HEK293 (cell line): ENCODE measurements around the gene DNAJB1.

Experiments
- FEZF1 ChIP-seq: fragments of 450-650 bp; formaldehyde crosslinking; IDR thresholded peaks from 2 replicates; pipeline ENCODE4 v1.5.1; 2016; ENCODE audit warnings: missing biosample characterization, missing genetic modification characterization
- GLIS2 ChIP-seq: fragments of 450-650 bp; formaldehyde crosslinking; IDR thresholded peaks from 2 replicates; pipeline ENCODE4 v1.5.1; 2016; ENCODE audit warnings: missing biosample characterization, missing genetic modification characterization
- OVOL3 ChIP-seq: fragments of 450-650 bp; formaldehyde crosslinking; IDR thresholded peaks from 2 replicates; pipeline ENCODE4 v1.5.1; 2016; ENCODE audit warnings: missing biosample characterization, missing genetic modification characterization
- PRDM1 ChIP-seq: fragments of 450-650 bp; formaldehyde crosslinking; IDR thresholded peaks from 2 replicates; pipeline ENCODE4; 2016; ENCODE audit warnings: missing biosample characterization, missing genetic modification characterization
- REPIN1 ChIP-seq: fragments of 450-650 bp; formaldehyde crosslinking; IDR thresholded peaks from 2 replicates; pipeline ENCODE4 v1.5.1; 2017; ENCODE audit warnings: missing biosample characterization, missing genetic modification characterization, low read depth
- SALL2 ChIP-seq: fragments of 450-650 bp; formaldehyde crosslinking; IDR thresholded peaks from 2 replicates; pipeline ENCODE4 v1.5.0; 2017; ENCODE audit warnings: missing biosample characterization, mild to moderate bottlenecking, missing genetic modification characterization, borderline replicate concordance
- SCRT2 ChIP-seq: fragments of 450-650 bp; formaldehyde crosslinking; IDR thresholded peaks from 2 replicates; pipeline ENCODE4 v1.5.1; 2016; ENCODE audit warnings: missing biosample characterization, missing genetic modification characterization
- ZBTB17 ChIP-seq: fragments of 450-650 bp; formaldehyde crosslinking; IDR thresholded peaks from 2 replicates; pipeline ENCODE4 v1.5.1; 2016; ENCODE audit warnings: missing biosample characterization, missing genetic modification characterization
- ZNF121 ChIP-seq: fragments of 450-650 bp; formaldehyde crosslinking; IDR thresholded peaks from 2 replicates; pipeline ENCODE4 v1.5.1; 2016; ENCODE audit warnings: missing biosample characterization, missing genetic modification characterization
- ZNF202 ChIP-seq: fragments of 450-650 bp; formaldehyde crosslinking; IDR thresholded peaks from 2 replicates; pipeline ENCODE4 v1.5.1; 2016; ENCODE audit warnings: missing biosample characterization, missing genetic modification characterization, borderline replicate concordance
- ZNF211 ChIP-seq: fragments of 450-650 bp; formaldehyde crosslinking; IDR thresholded peaks from 2 replicates; pipeline ENCODE4 v1.5.1; 2016; ENCODE audit warnings: low read depth, missing biosample characterization, missing genetic modification characterization
- ZNF302 ChIP-seq: fragments of 450-650 bp; formaldehyde crosslinking; IDR thresholded peaks from 2 replicates; pipeline ENCODE4 v1.5.1; 2016; ENCODE audit warnings: missing biosample characterization, missing genetic modification characterization, low read depth
- ZNF324 ChIP-seq: fragments of 450-650 bp; formaldehyde crosslinking; IDR thresholded peaks from 2 replicates; pipeline ENCODE4 v1.5.1; 2016; ENCODE audit warnings: missing biosample characterization, missing genetic modification characterization
- ZNF571 ChIP-seq: fragments of 450-650 bp; formaldehyde crosslinking; IDR thresholded peaks from 2 replicates; pipeline ENCODE4 v1.5.0; 2017; ENCODE audit warnings: missing biosample characterization, missing genetic modification characterization
- ZNF654 ChIP-seq: fragments of 450-650 bp; formaldehyde crosslinking; IDR thresholded peaks from 2 replicates; pipeline ENCODE4 v1.5.1; 2016; ENCODE audit warnings: low read depth, missing biosample characterization, missing genetic modification characterization
- ZNF658 ChIP-seq: fragments of 450-650 bp; formaldehyde crosslinking; IDR thresholded peaks from 2 replicates; pipeline ENCODE4; 2016; ENCODE audit warnings: missing biosample characterization, missing genetic modification characterization
- ZNF664 ChIP-seq: fragments of 450-650 bp; formaldehyde crosslinking; IDR thresholded peaks from 2 replicates; pipeline ENCODE4 v1.5.1; 2016; ENCODE audit warnings: missing biosample characterization, missing genetic modification characterization
- ZNF747 ChIP-seq: fragments of 450-650 bp; formaldehyde crosslinking; IDR thresholded peaks from 2 replicates; pipeline ENCODE4 v1.5.1; 2016; ENCODE audit warnings: missing biosample characterization, missing genetic modification characterization
- TF ChIP-seq, protein P1 (sequence below): fragments of 450-650 bp; formaldehyde crosslinking; conservative IDR thresholded peaks from 2 replicates; pipeline ENCODE4 v1.5.1; 2016; ENCODE audit warnings: low read depth, missing biosample characterization, missing genetic modification characterization
- TF ChIP-seq, protein P2 (sequence below): fragments of 450-650 bp; formaldehyde crosslinking; IDR thresholded peaks from 2 replicates; pipeline ENCODE4 v1.5.1; 2016; ENCODE audit warnings: missing biosample characterization, missing genetic modification characterization
- TF ChIP-seq, protein P3 (sequence below): fragments of 450-650 bp; formaldehyde crosslinking; IDR thresholded peaks from 2 replicates; pipeline ENCODE4 v1.5.1; 2016; ENCODE audit warnings: missing biosample characterization, missing genetic modification characterization
- TF ChIP-seq, protein P4 (sequence below): fragments of 450-650 bp; formaldehyde crosslinking; IDR thresholded peaks from 2 replicates; pipeline ENCODE4 v1.5.1; 2017; ENCODE audit warnings: missing biosample characterization, missing genetic modification characterization
- TF ChIP-seq, protein P5 (sequence below): fragments of 450-650 bp; formaldehyde crosslinking; IDR thresholded peaks from 2 replicates; pipeline ENCODE4 v1.5.1; 2016; ENCODE audit warnings: missing biosample characterization, missing genetic modification characterization
- TF ChIP-seq, protein P6 (sequence below): fragments of 450-650 bp; formaldehyde crosslinking; IDR thresholded peaks from 2 replicates; pipeline ENCODE4 v1.5.1; 2016; ENCODE audit warnings: missing biosample characterization, missing genetic modification characterization
- TF ChIP-seq, protein P7 (sequence below): fragments of 450-650 bp; formaldehyde crosslinking; IDR thresholded peaks from 2 replicates; pipeline ENCODE4 v1.5.1; 2016; ENCODE audit warnings: missing biosample characterization, missing genetic modification characterization

The DNAJB1 gene

DNA sequence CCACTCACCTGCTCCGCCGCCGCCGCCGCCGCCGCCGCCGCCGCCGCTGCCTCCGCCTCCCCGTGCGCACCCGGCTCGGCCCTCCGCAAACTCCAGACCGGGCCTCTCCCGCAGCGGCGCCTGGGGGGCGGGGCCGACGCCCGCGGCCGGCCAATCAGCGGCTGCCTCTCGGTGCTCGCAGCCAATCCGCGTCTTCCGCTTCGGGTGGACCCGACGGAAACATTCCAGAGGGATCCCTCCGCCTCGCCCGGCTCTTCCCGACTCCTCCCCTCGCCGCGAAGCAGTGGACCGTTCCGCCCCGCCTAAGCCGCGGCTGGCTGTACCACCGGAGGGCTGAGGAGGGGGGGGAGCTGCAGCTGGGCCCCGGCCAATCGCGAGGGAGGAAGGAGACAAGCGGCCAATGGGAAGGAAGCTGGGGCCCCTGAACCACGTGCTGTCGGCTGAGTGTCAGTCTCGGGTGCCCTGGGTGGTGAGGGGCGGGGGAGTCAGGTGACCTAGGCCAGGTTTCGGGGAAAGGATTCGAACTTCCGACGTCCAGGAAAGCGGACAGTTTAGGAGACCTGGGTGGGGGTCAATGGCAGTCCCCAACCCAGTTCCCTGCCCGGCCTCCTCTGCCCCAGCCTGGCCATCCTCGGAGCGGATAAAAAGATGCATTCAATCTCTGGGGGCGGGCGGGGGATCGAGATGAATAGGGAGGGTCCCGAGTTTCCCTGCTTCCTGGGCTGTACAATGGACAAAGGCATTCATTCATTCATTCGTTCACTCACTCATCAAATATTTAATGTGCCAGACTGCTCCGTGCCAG, 22.0 kb downstream of the DNAJB1 start, which contains the start of gene GIPC1 (continued):
- TF ChIP-seq, protein P1, sequence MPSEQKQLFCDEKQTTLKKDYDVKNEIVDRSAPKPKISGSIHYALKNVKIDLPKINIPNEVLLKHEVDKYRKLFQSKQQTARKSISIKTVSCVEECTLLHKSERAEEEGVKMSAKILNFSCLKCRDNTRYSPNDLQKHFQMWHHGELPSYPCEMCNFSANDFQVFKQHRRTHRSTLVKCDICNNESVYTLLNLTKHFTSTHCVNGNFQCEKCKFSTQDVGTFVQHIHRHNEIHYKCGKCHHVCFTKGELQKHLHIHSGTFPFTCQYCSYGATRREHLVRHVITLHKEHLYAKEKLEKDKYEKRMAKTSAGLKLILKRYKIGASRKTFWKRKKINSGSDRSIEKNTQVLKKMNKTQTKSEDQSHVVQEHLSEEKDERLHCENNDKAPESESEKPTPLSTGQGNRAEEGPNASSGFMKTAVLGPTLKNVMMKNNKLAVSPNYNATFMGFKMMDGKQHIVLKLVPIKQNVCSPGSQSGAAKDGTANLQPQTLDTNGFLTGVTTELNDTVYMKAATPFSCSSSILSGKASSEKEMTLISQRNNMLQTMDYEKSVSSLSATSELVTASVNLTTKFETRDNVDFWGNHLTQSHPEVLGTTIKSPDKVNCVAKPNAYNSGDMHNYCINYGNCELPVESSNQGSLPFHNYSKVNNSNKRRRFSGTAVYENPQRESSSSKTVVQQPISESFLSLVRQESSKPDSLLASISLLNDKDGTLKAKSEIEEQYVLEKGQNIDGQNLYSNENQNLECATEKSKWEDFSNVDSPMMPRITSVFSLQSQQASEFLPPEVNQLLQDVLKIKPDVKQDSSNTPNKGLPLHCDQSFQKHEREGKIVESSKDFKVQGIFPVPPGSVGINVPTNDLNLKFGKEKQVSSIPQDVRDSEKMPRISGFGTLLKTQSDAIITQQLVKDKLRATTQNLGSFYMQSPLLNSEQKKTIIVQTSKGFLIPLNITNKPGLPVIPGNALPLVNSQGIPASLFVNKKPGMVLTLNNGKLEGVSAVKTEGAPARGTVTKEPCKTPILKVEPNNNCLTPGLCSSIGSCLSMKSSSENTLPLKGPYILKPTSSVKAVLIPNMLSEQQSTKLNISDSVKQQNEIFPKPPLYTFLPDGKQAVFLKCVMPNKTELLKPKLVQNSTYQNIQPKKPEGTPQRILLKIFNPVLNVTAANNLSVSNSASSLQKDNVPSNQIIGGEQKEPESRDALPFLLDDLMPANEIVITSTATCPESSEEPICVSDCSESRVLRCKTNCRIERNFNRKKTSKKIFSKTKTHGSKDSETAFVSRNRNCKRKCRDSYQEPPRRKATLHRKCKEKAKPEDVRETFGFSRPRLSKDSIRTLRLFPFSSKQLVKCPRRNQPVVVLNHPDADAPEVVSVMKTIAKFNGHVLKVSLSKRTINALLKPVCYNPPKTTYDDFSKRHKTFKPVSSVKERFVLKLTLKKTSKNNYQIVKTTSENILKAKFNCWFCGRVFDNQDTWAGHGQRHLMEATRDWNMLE (tag by site-specific recombination), result no peak
- no peak for TF ChIP-seq ZNF202 (tag by site-specific recombination)
- no peak for TF ChIP-seq ZNF664 (tag by site-specific recombination)
- TF ChIP-seq, protein P2, sequence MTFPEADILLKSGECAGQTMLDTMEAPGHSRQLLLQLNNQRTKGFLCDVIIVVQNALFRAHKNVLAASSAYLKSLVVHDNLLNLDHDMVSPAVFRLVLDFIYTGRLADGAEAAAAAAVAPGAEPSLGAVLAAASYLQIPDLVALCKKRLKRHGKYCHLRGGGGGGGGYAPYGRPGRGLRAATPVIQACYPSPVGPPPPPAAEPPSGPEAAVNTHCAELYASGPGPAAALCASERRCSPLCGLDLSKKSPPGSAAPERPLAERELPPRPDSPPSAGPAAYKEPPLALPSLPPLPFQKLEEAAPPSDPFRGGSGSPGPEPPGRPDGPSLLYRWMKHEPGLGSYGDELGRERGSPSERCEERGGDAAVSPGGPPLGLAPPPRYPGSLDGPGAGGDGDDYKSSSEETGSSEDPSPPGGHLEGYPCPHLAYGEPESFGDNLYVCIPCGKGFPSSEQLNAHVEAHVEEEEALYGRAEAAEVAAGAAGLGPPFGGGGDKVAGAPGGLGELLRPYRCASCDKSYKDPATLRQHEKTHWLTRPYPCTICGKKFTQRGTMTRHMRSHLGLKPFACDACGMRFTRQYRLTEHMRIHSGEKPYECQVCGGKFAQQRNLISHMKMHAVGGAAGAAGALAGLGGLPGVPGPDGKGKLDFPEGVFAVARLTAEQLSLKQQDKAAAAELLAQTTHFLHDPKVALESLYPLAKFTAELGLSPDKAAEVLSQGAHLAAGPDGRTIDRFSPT (tag by site-specific recombination), result peak; percentile 97
- no peak for TF ChIP-seq OVOL3
- no peak for TF ChIP-seq SALL2
- no peak for TF ChIP-seq SCRT2
- TF ChIP-seq ZNF121 (tag by site-specific recombination), result no peak
- TF ChIP-seq GLIS2 (tag by site-specific recombination), result peak; percentile 72
- TF ChIP-seq ZNF571, result no peak
- TF ChIP-seq ZNF654 (tag by site-specific recombination), result no peak
- TF ChIP-seq, protein P3, sequence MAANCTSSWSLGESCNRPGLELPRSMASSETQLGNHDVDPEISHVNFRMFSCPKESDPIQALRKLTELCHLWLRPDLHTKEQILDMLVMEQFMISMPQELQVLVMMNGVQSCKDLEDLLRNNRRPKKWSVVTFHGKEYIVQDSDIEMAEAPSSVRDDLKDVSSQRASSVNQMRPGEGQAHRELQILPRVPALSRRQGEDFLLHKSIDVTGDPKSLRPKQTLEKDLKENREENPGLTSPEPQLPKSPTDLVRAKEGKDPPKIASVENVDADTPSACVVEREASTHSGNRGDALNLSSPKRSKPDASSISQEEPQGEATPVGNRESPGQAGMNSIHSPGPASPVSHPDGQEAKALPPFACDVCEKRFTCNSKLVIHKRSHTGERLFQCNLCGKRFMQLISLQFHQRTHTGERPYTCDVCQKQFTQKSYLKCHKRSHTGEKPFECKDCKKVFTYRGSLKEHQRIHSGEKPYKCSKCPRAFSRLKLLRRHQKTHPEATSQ, result peak; percentile 96; the same call in 1 of the 2 replicates
- TF ChIP-seq, protein P4, sequence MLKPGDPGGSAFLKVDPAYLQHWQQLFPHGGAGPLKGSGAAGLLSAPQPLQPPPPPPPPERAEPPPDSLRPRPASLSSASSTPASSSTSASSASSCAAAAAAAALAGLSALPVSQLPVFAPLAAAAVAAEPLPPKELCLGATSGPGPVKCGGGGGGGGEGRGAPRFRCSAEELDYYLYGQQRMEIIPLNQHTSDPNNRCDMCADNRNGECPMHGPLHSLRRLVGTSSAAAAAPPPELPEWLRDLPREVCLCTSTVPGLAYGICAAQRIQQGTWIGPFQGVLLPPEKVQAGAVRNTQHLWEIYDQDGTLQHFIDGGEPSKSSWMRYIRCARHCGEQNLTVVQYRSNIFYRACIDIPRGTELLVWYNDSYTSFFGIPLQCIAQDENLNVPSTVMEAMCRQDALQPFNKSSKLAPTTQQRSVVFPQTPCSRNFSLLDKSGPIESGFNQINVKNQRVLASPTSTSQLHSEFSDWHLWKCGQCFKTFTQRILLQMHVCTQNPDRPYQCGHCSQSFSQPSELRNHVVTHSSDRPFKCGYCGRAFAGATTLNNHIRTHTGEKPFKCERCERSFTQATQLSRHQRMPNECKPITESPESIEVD (tag by site-specific recombination), result no peak
- TF ChIP-seq ZNF747 (tag by site-specific recombination), result no peak
- no peak for TF ChIP-seq ZNF302 (tag by site-specific recombination)
- peak; percentile 72 for TF ChIP-seq ZBTB17 (tag by site-specific recombination)
- TF ChIP-seq FEZF1, result no peak
- TF ChIP-seq PRDM1 (tag by site-specific recombination), result no peak
- TF ChIP-seq REPIN1 (tag by site-specific recombination), result no peak
- TF ChIP-seq ZNF324 (tag by site-specific recombination), result no peak; the same call in 1 of the 2 replicates
- TF ChIP-seq, protein P5, sequence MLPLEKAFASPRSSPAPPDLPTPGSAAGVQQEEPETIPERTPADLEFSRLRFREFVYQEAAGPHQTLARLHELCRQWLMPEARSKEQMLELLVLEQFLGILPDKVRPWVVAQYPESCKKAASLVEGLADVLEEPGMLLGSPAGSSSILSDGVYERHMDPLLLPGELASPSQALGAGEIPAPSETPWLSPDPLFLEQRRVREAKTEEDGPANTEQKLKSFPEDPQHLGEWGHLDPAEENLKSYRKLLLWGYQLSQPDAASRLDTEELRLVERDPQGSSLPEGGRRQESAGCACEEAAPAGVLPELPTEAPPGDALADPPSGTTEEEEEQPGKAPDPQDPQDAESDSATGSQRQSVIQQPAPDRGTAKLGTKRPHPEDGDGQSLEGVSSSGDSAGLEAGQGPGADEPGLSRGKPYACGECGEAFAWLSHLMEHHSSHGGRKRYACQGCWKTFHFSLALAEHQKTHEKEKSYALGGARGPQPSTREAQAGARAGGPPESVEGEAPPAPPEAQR (tag by site-specific recombination), result no peak
- TF ChIP-seq, protein P6, sequence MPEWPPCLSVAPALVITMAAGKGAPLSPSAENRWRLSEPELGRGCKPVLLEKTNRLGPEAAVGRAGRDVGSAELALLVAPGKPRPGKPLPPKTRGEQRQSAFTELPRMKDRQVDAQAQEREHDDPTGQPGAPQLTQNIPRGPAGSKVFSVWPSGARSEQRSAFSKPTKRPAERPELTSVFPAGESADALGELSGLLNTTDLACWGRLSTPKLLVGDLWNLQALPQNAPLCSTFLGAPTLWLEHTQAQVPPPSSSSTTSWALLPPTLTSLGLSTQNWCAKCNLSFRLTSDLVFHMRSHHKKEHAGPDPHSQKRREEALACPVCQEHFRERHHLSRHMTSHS, result no peak
- TF ChIP-seq, protein P7, sequence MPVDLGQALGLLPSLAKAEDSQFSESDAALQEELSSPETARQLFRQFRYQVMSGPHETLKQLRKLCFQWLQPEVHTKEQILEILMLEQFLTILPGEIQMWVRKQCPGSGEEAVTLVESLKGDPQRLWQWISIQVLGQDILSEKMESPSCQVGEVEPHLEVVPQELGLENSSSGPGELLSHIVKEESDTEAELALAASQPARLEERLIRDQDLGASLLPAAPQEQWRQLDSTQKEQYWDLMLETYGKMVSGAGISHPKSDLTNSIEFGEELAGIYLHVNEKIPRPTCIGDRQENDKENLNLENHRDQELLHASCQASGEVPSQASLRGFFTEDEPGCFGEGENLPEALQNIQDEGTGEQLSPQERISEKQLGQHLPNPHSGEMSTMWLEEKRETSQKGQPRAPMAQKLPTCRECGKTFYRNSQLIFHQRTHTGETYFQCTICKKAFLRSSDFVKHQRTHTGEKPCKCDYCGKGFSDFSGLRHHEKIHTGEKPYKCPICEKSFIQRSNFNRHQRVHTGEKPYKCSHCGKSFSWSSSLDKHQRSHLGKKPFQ, result no peak; the same call in 1 of the 2 replicates
- no peak for TF ChIP-seq ZNF658 (tag by site-specific recombination)
- no peak for TF ChIP-seq ZNF211 (tag by site-specific recombination)
